AG20443 (cell line): ENCODE data around the gene TMEM179.
"Not testable (repeated sequence)": the region's sequence is repeated elsewhere in the genome, so short reads cannot be mapped to it uniquely, and the experiment has no call there.

Experiments used
- DNase-seq: peaks from one replicate; pipeline ENCODE4 v3.0.0; 2012; ENCODE audit warnings: low spot score, mixed read lengths

The TMEM179 gene

DNA sequence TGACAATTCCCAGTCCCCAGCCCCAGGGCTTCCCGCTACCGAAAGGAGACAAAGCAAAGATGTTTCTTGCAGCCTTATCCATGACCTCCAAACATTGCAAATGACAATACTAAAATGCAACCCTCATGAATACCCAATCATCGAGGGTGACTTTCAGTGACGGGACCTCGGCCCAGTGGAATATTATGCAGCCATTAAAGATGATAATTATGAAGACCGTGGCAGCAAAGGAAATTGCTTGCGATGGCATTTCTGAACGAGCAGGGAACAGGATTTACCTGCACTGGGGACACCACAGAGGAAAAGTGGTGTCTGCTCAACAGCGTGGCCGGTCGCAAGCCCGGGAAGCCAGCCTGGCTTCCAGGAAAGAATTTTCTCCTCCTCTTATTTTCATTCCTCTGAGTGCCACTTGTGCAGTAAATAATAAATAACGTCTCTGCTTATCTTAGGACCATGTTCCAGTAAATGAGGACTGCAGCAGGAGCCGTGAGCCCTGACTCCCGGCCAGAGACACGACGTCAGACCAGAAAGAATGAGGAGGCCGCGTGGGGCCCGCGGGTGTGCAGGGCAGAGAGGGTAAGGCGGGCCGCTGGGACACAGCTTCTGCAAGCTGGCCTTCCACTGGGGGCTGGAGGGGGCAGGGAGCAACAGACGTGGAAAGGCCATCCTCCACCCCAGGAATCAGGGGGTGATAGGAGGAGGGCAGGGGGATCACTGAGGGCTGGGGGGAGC lies 18.4 kb downstream of the TMEM179 start:
- no peak for DNase-seq

DNA sequence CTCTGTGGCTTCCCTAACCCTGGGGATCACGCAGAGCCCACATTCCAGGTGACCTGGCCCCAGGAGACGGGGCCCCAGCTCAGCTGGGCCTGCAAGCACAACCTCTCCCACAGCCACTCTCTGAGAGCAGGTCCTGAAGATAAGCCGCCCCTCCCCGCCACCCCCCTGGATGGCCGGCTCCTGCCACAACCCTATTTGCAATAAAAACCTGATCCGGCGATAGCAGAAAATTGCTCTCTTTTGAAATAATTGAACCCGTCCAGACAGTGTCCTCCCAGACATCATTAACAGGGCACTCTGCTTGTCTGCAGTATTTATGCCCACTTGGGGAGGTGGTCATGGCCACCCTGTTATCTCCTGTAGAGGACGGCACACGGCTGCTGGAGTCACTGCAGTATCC lies 20.0 kb downstream of the TMEM179 start:
- DNase-seq = no peak

DNA sequence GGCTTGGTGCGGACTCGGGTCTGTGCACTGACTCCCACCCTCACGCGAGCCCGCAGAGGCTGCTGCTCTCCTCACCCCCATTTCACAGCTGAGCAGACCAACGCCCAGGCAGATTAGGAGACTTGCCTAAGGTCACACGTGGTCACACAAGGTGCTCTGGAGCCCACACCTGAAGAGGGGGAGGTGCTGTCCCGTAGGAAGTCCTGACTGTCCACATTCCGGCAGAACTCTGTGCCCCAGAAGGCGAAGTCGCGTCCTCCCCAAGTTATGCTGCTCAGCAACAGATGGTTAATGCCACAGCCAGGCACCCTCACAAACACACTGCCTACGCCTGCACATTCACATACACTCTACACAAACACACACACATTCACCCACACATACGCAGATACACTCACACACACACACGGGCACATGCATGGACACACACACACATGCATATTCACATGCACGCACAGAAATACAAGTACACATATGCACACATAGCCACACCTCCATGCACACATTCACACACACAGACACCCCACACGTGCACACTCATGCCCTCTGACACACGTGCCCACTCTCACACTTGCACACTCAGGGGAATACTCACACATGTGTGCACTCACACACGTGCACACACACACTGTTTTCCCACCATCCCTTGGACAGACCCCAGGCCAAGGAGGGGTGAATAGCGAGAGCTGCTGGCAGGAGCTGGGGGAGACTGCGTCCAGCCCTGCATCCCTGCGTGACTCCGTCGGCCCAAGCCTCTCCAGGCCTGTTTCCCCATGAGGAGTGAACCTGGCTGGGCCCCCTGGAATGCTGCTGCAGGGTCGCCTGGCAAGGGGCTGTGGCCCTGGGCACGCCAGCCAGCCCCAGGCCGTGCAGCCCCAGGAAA lies 20.9 kb downstream of the TMEM179 start:
- DNase-seq = no peak

DNA sequence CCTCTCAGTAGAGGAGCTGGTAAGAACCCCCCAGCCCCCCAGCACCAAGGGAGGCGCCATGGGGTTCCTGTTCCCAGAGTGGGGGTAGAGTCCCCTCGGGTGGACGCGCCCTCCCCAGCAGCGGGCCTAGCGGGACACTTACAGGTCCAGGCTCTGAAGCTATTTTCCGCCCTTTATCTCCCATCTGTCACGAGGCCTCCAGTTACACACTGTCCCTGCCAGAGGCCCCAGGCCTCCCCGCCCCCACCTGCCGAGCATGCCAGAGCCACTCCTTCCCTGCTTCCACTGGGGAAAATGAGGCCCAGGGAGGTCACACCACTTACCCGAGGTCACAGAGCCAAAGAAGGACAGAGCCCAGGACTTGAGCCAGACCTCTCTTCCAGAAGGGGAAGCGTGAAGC lies 21.9 kb downstream of the TMEM179 start:
- DNase-seq = no peak

DNA sequence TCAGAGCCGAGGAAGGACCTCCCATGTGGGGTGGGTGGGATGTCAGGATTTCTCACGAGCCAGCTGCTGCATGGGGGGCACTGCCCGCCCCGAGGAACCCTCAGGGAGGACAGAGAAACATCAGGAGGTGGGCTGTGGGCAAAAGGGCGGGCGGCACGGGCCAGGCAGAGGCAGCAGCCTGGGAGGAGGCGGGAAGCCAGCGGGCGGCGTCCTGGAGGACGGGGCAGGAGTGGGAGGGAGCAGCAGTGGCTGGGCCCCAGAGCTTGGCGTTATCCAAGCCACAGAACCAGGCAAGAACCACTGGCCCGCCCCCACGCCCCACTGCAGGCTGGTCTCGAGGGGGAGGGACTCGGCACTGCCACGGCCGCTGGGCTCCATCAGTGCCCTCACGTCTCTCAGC lies 22.6 kb downstream of the TMEM179 start:
- DNase-seq = no peak

DNA sequence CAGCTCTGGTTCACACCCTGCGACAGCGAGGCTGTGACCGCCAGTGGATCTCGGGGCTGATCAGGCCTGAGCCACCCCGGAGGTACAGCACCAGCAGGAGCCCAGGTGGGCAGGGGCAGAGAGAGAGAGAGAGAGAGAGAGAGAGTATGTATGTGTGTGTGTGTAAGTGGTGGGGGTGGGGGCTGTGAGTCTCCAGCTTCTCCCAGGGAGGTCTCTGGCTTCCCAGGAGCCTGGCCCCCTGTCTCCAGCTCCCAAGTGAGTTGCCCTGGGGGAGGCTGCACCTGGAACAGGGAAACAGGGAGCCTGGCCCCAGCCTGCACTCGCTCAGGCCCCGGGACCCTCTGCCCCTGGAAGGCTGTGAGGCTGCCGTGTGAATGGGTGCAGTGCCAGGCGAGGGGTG lies 23.1 kb downstream of the TMEM179 start:
- DNase-seq = no peak

DNA sequence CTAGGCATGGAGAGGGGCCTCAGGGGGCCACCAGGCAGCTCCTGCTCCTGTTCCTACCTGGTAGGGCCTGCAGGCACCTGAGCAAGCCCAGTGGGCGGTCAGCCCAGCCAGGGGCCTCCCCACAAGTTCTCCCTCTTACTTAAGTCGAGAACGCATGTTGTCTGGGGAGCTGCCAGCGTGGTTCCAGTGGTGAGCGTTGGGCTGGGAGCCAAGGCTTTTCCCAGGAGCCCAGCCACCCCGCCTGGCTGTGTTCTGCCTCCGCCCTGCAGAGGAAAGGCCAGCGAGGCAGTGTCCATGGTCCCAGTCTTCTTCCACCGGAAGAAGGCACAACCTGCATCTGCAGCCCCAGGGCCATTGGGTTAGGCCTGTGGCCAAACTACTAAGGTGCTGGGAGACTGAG lies 23.6 kb downstream of the TMEM179 start:
- no peak for DNase-seq

DNA sequence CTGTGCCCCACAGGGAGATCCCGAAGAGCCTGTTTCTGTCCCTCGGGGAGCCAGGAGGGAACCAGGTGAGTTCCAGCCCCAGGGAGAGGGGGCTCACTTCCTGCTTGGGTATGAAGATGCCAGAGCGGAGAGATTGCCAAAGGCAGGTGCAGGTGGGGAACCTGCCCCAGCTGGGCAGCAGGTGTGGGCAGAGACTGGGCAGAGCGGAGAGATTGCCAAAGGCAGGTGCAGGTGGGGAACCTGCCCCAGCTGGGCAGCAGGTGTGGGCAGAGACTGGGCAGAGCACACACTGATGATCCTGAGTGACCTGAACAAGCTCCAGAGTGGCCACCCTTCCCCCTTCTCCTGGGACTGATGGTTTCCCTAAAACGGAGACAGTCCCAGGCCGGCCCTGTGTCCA lies 24.6 kb downstream of the TMEM179 start:
- DNase-seq = not testable (repeated sequence)

DNA sequence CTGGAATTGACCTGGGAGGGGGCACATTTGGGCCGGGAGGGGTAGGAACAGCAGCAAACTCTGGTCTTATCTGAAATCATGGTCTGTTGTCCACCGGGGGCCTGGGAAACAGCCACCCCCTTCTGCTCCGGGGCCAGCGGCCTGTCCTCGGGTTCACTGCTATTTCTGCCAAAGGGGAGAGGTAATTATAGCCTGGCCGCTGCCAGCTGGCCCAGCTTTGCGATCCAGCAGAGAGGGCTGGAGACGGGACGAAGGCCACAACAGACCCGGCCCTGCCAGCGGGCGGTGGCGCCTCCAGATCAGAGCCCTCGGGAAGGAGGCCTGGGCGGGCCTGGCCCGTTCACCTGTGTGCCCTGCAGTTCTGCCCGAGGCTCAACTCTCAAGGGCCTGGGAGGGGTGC lies 25.1 kb downstream of the TMEM179 start, which contains the start of gene C14orf180:
Gene C14orf180, plus strand, starts transcription at position 258 of the 400 bp plus-strand sequence. CDS start 6,667 bp downstream, outside the sequence.
- no peak for DNase-seq

DNA sequence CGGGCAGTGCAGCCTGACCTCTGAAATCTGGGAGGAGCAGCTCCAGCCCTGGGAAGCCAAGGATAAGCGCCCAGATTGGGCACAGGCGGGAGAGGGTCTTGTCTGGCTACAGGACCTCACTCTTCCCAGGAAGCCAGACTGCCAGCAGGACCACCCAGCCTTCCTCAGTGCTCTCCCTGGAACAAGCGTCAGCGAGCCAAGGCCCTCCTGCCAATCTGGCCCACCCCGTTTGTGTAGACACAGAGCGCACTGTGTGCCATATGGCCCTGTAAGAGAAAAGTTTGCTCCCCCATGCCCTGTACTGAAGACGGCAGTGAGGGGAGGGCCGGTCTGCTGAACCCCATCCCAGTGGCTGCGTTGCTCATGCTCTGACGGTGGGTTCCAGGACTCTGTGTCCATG lies 26.3 kb downstream of the TMEM179 start:
- DNase-seq = no peak

DNA sequence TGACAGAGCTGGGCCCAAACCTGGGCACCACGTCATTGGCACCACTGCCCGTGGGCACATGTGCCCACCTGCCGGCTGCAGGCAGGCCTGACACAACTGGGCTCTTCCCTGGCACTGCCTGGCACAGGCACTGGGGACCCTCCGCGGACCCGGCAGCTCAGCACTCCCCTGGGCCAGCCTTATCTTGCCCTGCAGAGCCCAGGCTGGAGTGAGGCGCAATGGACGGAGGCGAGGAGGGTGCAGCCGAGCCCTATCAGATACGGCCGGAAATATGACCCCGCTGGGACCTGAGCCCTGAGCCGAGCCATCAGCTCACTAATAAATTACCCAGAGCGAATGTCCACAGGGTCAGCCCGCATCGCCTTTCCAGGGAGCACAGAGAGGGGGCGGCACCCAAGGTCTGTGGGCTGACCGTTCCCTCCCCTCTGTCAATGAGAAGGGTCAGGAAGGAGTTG lies 26.7 kb downstream of the TMEM179 start:
- DNase-seq = no peak

DNA sequence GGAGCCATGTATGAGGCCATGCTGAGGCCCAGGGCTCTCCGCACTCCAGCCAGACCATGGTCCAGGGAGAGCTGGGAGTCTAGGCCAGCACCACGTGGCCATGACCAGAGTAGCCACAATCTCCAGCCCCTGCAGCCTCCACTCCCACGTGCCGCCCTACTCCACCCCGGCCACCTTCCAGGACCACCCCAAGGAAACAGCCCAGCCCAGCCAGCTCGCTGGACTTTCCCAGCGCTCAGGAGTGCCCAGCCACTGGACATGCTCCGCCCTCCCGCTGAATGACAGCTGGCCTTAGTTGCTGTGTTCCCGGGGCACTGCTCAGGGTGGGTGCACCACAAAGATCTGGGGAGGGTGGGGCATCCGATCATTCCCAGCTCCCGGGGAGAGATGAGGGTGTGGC lies 27.1 kb downstream of the TMEM179 start:
- DNase-seq = no peak

DNA sequence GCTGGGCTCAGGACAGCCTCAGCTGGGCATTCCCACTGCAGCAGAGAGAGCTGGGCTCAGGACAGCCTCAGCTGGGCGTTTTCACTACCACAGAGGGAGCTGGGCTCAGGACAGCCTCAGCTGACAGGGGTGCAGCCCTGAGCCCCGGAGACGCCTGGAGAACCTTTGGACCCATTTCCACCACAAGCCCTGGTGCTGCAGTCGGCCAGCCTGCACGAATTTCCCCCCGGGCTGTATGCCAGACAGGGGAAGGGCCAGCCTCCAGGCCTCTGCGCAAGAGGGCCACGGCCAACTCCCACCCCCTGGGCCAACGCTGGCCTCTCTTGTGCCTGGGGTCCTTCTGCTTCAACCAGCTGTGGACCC lies 27.6 kb downstream of the TMEM179 start:
- no peak for DNase-seq

DNA sequence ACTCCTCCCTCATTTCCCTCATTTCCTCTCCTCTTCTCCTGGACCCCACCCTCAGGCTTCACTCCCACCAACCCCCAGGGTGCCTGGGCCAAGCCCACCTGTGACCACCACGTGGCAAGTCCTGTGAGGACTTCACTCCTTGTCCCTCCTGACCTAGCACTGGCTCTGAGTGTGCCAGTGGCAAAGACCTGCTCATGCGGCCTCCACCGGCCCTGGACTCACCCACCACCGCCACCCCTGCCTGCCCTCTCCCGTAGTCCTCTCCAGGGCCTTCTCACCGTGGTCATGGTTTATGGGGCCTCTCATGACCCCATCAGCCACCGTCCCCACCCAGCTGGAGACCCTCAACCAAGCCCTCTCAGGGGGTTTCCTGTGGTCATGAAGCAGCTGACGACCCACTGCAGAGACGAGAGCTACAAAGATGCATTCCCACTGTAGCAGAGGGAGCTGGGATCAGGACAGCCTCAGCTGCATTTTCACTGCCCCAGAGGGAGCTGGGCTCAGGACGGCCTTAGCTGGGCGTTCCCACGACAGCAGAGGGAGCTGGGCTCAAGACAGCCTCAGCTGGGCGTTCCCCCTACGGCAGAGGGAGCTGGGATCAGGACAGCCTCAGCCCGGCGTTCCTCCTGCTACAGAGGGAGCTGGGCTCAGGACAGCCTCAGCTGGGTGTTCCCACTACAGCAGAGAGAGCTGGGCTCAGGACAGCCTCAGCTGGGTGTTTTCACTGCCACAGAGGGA lies 28.2 kb downstream of the TMEM179 start:
- DNase-seq = peak; percentile 48

DNA sequence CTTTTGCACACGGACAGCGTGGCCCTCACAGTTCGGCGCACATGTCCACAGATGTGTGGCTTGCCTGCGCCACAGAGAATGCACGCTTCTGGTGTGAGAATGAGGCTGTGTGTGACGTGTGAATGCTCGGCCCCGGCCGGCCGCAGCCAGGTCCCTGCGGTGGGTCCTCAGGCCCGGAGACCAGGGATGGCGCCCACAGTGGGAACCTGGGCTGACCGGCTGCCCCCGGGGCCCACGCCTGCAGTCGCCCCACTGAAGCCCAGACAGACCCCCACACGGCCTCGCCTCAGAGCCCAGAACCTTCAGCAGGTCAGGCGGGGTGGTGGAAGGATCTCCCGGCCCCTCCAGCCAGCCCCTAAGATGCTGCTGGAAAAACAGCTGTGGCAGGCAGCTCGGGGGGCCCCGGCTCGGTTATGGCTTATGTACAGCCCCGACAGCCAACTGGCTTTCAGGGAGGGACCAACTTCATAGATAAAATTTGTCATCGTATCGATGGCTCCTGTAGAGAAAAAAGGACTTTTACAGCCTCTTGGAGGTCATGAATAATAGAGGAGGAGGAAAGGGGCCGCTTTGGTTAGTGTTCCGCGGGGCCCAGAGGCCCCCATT lies 29.5 kb downstream of the TMEM179 start:
- no peak for DNase-seq

DNA sequence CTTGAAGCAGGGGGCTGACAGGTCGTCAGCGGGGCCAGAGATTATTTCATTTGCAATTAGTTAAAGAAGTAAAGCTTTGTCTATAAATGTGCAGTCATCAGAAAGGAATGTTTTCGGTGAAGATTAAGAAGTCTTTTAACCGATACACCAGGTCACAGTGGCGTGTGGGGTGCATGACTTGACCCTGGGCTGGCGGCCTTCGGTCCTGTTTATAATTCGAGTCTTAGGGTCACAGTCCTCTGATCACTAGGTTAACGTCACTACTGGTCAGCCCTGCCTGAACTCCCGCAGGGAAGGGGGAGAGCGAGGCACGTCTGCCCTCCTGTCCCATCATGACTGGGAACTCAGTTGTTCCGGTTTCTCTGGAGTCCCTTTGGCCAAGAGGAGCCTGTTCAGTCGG lies 30.0 kb downstream of the TMEM179 start:
- DNase-seq = no peak

DNA sequence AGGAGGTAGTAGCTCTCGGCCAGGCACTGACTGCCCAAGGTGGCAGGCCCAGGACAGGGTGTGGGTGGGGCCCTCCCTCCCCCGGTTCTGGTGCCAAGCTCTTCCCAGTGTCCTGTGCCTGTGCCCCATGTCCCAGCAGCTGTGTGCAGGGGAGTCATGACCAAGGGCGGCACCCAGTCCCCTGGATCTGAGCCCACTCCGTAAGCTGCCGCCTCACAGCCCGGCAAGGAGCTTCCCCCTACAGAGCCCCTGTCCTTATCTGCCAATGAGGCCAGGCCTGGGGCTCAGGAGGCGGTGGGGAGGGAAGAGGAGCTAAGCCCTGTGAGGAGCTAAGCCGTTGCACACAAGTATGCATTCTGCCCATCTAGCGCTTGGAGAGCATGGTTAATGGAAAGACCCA lies 30.6 kb downstream of the TMEM179 start:
- no peak for DNase-seq

DNA sequence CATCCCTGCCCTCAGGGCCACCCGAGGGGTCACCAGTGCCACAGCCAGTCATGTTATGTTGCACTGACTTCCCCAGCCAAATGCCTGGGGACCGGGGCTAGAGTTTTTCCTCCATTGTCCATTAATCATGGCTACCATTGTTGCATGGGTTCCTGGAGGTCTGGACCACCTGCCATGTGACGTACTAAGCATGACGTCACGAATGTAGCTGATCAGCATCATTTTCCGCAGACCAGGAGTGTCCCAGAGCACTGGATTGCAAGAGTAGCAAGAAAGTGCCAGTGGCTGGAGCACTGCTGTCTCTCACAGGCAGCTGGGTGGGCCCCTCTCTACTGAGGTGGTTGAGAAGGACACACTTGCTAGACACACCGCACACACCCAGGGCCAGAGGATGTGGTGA lies 31.9 kb downstream of the TMEM179 start:
- DNase-seq = no peak

DNA sequence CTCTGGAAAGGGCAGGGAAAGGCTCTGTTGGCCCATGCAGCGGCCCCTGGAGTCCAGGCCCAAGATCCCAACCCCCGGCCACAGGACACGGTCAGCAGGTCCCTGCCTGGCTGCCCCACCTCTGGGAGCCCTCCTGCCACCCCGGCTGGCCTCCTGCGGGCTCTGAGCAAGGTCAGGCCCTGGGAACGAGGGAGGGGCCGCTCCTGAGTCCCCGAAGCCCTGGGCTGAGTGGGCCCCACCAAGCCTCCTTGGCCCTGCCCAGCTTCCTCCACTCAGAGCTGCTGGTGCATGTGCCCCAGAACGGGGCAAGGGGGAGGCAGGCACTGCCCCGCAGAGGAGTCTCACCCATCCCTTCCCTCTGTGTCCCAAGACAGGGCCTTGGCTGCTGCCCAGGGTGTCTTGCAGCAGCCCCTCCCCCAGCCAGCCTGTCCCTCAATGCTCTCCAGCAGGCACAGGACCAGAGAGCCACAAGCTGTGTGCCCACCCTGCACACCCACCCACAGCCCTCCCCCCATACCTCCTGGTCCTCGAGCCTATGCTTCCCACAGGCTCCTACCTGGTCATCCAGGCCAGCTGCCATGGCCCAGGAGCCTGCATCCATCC lies 32.4 kb downstream of the TMEM179 start:
- no peak for DNase-seq

DNA sequence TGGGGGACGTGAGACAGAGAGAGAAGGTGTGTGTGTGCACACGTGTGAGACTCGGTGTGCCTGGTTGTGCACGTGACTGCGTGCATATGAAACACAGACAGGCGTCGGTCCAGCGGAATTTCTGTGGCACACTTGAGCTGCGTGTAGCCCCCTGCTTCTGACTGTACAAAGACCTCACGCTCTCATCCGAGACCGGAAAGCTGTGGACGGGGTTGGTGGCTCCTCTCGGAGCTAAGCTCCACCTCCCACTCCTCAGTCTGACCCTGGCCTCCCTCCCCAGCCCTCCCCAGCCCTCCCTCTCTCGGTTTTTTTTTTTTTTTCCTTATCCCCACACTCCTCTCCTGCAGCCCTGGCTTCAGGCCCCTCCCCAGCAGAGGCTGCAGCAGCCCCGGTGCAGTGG lies 33.3 kb downstream of the TMEM179 start:
- DNase-seq = no peak

DNA sequence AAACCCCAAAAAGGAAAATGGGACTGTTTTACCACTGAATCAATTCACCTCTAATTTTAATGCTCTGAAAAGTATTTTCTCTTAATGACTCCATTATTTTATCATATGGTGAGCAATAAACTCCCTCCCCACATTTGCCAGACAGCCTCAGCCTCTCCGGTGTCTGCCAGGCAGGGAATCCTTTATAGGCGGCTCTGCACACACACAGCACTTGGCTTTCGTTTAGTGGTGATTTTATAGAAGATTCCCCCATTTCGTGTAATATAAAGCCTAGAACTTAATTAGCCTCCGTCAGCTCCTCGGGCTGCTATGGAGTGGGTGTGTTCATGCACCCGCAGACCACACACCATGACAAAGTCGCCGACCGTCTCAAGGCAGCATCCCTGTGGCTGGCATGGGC lies 35.1 kb downstream of the TMEM179 start:
- DNase-seq = no peak

DNA sequence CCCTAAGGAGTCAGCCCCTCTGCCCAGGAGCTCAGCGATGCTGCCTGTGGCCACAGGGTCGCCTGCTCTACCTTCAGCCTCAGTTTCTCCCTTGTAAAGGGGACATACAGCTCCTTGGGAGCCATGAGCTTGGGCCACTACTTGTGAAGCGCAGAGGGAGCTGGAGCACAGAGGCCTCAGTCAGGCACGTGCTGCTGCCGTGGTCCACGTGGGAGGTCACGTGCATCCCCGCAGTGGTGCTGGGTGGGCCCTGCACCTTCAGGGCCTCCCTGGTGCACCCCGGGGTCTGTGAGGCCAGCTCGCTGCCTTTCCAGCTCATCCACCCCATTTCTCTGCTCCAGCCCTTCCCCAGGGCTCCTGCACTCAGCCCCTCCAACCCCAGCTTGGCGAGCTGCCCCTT lies 36.0 kb downstream of the TMEM179 start:
- DNase-seq = no peak
